Prostate gland (tissue), 2 donors: ENCODE data around the gene GGA3. TPM values are rescaled to one million over a fixed set of nuclear protein-coding genes. Genes with fewer than 3 reads are reported as not detected.

Source experiments
- DNase-seq: peaks from one replicate; pipeline ENCODE4 v3.0.0-alpha.2; 2019; ENCODE audit warnings: low spot score
- H3K27ac ChIP-seq, 2 donors: fragments of 200-600 bp; sonication (generic); 2 replicates each; pipeline ENCODE4 v1.5.1; 2017 to 2019
- H3K27me3 ChIP-seq: fragments of 200-600 bp; sonication (generic); replicated peaks from 2 replicates; pipeline ENCODE4 v1.5.1; 2019; ENCODE audit not compliant: insufficient read depth
- H3K36me3 ChIP-seq, 2 donors: fragments of 200-600 bp; sonication (generic); 1 replicate in 1 of 2; 2 replicates in 1 of 2; pipeline versions ENCODE4 v1.5.1 to v1.8.1; 2017 to 2019
- H3K4me1 ChIP-seq: fragments of 200-600 bp; sonication (generic); replicated peaks from 2 replicates; pipeline ENCODE4 v1.5.1; 2019
- H3K4me3 ChIP-seq, 2 donors: fragments of 200-600 bp; sonication (generic); 2 replicates each; pipeline ENCODE4 v1.5.1; 2017 to 2019
- H3K9me3 ChIP-seq: fragments of 200-600 bp; sonication (generic); 2 replicates; pipeline ENCODE4 v1.5.1; 2017
- CTCF ChIP-seq, 4 experiments: fragments of 200-600 bp in 2 of 4; fragments of 450-650 bp in 2 of 4; sonication (generic) in 2 of 4; IDR thresholded peaks; 1 replicate in 3 of 4; 2 replicates in 1 of 4; pipeline ENCODE4 v1.5.1; 2016 to 2019; ENCODE audit warnings: antibody characterized with exemption in 4 of 4, mild to moderate bottlenecking in 2 of 4, moderate library complexity in 2 of 4
- POLR2A ChIP-seq: fragments of 450-650 bp; IDR thresholded peaks from one replicate; pipeline ENCODE4 v1.6.1; 2016; ENCODE audit warnings: antibody characterized with exemption, mild to moderate bottlenecking
- POLR2AphosphoS5 ChIP-seq: sonication (generic); formaldehyde crosslinking; IDR thresholded peaks from one replicate; pipeline ENCODE4 v1.6.1; 2017; ENCODE audit warnings: antibody characterized with exemption
- WGBS: methylation state at CpG from one replicate; pipeline ENCODE4 v1.1.5; 2018; 5-methylcytosine and 5-hydroxymethylcytosine counted together
- intact Hi-C: fragments of 100-400 bp; cut with DNase I; formaldehyde crosslinking; loops from one replicate; pipeline ENCODE4 v1.14.2; 2022
- total RNA-seq, 2 donors: library from RNA; depleted of rRNA; stranded (reverse); fragments of >200 nt; gene quantifications; one replicate each; pipeline ENCODE4 v1.1.0, GENCODE V29; 2016

GGA3 gene
- total RNA-seq, 2 donors from 2014 or later, result 18.9 to 43.3 TPM

GRCh38 chr17:75240394-75241142 lies 20.8 kb downstream of the GGA3 start:
- no peak overlapping the region for H3K27ac ChIP-seq
- H3K4me3 ChIP-seq, result no peak overlapping the region
- H3K4me1 ChIP-seq, result no peaks in the 10 kb centered on the region
- no peak for DNase-seq
- H3K27me3 ChIP-seq, result no peaks in the 10 kb centered on the region
- peaks cover 18 to 29% of the 10 kb centered on the region in 2 donors for H3K36me3 ChIP-seq
- 62% methylated on average over 19 of the region's 23 CpGs for WGBS
- TF ChIP-seq CTCF (IDR thresholded peaks at IDR 0.05) (peak in 3 of 4 experiments; percentile 3 to 45 (median 28)), POLR2A (no peak)
- H3K9me3 ChIP-seq, result no peaks in the 10 kb centered on the region
- intact Hi-C loops, result no loop called here

GRCh38 chr17:75239778-75240393 lies 21.5 kb downstream of the GGA3 start:
- H3K4me1 ChIP-seq, result no peaks in the 10 kb centered on the region
- no peak overlapping the region for H3K27ac ChIP-seq
- H3K9me3 ChIP-seq, result no peaks in the 10 kb centered on the region
- intact Hi-C loops, result no loop called here
- H3K27me3 ChIP-seq, result no peaks in the 10 kb centered on the region
- H3K36me3 ChIP-seq, result peaks cover 18 to 35% of the 10 kb centered on the region in 2 donors
- WGBS, result 81% methylated on average over 23 of the region's 23 CpGs
- no peak for TF ChIP-seq POLR2A
- no peak for TF ChIP-seq POLR2AphosphoS5
- no peak for TF ChIP-seq CTCF (IDR thresholded peaks at IDR 0.05)
- DNase-seq, result no peak
- no peak overlapping the region for H3K4me3 ChIP-seq

- WGBS, result 92% methylated on average over 7 of the region's 12 CpGs
- Histone ChIP-seq H3K4me1 (no peaks in the 10 kb centered on the region), H3K9me3 (no peaks in the 10 kb centered on the region), H3K36me3 (peaks cover 18 to 40% of the 10 kb centered on the region in 2 donors), H3K4me3 (no peak overlapping the region), H3K27me3 (no peaks in the 10 kb centered on the region), H3K27ac (no peak overlapping the region)
- intact Hi-C loops, result no loop called here
- no peak for TF ChIP-seq POLR2A
- no peak for TF ChIP-seq CTCF (IDR thresholded peaks at IDR 0.05)
- no peak for TF ChIP-seq POLR2AphosphoS5
- no peak for DNase-seq
These were observed 22.2 kb downstream of the GGA3 start for GRCh38 chr17:75239214-75239613.

GRCh38 chr17:75238684-75239191 lies 22.7 kb downstream of the GGA3 start:
- Histone ChIP-seq H3K4me1 (no peaks in the 10 kb centered on the region), H3K27me3 (no peaks in the 10 kb centered on the region), H3K27ac (no peak overlapping the region), H3K36me3 (peaks cover 18 to 40% of the 10 kb centered on the region in 2 donors), H3K9me3 (no peaks in the 10 kb centered on the region), H3K4me3 (no peak overlapping the region)
- WGBS, result 44% methylated on average over 13 of the region's 13 CpGs
- TF ChIP-seq POLR2A (no peak), POLR2AphosphoS5 (peak; percentile 28), CTCF (IDR thresholded peaks at IDR 0.05) (peak; percentile 54 to 77 (median 65))
- DNase-seq, result peak; percentile 44
- intact Hi-C loops, result no loop called here
